Raji (cell line): ENCODE measurements around the gene PROK2.

ENCODE experiments used
- POLR2A ChIP-seq: IDR thresholded peaks from 2 replicates; pipeline ENCODE4 v1.6.1; 2011; ENCODE audit warnings: low read depth, low read length, control low read depth; ENCODE audit not compliant: insufficient read depth

Gene PROK2

DNA sequence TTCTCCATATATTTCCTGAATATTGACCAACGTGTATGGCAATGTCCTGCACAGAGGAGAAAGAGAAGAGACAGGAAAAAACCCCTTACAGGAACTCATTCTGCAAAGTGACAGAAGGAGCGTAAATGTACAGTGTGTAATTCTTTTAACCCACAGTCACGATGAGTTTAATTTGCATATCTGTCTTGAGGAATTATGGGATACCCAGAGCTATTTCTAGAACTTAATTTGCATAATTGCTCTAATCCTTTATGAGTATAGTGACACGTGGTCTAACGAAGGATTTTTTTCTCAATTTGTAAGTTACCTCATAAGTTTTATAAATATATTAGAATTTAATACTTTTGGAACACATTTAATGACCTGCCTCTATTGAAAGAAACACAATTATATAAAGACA is 21.5 kb downstream of the PROK2 start:
- TF ChIP-seq POLR2A: no peak

DNA sequence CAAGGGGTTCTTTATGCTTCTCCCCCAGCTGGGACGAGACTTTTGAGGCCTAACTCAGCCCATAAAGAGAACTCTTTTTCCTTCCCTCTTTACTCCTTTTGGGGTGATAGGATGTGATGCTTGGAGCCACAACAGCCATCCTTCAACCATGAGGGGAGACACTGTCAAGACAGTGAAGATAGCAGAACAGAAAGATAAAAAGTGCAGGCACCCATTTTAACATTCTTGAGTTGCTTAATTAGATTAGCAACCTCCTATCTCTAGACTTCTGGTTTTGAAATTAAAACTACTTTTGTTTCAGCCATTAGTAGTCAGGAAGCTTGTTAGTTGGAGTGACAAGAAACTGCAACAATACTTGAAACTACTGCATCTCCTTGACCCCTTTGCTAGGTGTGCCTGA is 24.8 kb downstream of the PROK2 start:
- no peak for TF ChIP-seq POLR2A

DNA sequence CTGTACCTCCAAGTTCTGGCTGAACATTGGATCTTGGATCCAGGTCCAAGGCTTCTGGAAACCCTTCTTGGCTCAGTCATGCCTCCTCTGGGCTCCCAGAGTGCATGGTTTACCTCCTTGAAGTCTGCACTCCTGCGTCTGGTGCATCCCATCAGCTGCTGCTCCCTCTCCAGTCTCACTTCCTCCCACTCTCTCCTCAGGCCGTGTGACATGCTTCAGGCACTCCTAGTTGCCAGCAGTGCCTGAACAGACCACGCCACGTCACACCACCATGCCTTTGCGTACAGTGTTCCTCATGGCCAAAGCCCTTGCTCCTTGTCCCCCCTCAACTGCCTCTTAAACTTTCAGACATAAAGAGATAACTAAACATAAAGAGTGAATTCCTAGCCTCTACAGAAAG is 25.5 kb downstream of the PROK2 start:
- no peak for TF ChIP-seq POLR2A

DNA sequence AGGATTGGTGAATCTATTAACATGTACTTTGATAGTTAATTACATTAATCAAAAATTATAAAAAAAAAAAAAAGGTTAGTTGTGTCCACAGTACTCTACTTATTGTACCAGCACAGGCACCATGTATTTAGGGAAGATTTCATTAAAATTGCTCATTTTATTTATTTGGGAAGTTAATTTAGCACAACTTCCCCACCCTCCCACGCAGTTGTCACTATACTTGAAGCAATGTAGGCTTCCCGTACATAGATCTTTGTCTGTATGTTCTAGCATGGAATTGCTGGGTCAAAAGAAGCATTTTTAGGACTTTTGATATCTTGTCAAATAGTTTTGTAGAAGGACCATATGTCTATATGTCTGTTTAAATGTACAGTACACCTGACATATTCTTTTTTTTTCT is 26.9 kb downstream of the PROK2 start:
- no peak for TF ChIP-seq POLR2A

DNA sequence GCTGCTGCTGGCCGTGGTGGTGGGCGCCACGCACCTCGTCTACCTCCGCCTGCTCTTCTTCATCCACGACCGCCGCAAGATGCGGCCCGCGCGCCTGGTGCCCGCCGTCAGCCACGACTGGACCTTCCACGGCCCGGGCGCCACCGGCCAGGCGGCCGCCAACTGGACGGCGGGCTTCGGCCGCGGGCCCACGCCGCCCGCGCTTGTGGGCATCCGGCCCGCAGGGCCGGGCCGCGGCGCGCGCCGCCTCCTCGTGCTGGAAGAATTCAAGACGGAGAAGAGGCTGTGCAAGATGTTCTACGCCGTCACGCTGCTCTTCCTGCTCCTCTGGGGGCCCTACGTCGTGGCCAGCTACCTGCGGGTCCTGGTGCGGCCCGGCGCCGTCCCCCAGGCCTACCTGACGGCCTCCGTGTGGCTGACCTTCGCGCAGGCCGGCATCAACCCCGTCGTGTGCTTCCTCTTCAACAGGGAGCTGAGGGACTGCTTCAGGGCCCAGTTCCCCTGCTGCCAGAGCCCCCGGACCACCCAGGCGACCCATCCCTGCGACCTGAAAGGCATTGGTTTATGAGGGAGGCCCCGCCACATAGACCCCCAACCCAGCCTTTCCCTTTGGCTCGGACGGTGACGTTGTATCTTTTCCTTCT is 30.2 kb downstream of the PROK2 start:
- no peak for TF ChIP-seq POLR2A

DNA sequence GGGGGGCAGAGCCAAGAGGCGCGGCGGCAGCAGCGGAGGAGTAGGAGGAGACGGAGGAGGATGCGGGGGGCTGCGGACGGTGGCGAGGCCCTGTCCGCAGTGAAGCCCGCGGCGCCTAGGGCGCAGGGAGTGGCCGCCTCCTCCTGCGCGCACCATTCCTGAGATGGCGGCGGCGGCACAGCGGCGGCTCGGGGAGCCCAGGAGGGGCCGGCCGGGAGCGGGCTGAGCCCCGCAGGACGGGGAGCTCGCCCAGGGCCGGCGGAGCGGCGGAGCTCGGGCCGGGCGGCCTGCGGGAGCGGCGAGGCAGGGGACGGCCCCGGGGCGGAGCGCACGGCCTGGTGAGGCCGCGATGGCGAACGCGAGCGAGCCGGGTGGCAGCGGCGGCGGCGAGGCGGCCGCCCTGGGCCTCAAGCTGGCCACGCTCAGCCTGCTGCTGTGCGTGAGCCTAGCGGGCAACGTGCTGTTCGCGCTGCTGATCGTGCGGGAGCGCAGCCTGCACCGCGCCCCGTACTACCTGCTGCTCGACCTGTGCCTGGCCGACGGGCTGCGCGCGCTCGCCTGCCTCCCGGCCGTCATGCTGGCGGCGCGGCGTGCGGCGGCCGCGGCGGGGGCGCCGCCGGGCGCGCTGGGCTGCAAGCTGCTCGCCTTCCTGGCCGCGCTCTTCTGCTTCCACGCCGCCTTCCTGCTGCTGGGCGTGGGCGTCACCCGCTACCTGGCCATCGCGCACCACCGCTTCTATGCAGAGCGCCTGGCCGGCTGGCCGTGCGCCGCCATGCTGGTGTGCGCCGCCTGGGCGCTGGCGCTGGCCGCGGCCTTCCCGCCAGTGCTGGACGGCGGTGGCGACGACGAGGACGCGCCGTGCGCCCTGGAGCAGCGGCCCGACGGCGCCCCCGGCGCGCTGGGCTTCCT is 31.0 kb downstream of the PROK2 start, which contains the start of gene GPR27:
Gene GPR27, plus strand, starts transcription at position 155 of the 909 bp plus-strand sequence. Its CDS starts 195 bp downstream, at position 350.
- TF ChIP-seq POLR2A: no peak

DNA sequence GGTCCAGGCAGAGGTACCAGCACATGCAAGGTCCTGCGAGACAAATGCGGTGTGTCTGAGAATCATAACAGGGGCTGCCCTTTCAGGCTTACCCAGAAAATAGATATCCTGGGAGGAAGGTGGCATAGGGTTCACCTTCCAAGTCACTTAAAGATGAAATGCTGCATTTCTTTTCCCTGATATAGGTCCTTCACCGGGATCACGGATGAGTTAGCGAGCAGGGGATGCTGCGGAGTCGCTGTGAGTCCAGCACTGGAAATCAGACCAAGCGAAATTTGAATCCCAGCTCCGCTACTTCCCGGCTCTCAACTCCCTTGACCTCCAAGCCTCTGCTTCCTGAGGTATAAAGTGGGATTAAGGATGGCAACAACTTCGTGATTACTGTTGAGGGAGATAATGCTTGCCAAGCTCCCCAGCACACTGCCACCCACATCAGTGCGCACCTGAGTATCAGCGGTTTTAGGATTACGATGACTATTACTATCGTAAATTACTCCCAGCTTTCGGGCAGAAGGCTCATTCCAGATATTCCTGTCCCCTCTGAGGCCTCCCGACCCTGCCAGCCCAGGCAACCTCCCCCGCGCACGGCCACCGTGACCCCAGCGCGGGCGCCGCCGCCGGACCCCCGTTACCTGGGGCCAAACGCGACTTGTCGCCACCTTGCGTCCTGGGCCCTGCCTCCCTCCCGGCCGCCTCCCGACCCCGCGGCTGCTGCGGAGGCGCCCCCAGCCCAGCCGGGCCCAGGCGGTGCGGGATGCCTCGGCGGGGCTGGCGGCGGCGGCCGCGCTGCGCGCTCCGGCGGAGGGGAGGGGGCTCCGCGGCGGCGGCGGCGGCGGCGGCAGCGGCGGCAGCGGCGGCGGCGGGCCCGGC is 31.9 kb downstream of the PROK2 start:
- TF ChIP-seq POLR2A: no peak

DNA sequence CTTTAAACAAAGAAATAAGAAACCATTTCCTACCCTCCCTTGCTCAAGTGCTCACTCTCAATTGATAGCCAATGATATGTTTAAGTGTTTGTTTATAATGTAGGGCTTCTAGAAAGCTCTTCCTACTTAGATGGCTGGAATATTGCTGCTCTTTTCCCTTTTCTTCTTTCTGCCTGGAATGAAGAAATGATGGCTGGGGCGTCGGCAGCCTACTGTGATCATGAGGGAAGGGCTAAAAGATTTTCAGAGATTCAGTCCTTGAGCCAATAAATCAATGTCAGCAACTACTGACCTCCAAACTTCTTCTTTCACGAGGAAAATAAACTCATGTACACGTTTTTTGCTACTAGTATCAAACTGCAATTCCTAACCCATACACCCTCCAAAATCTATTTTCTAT is 33.3 kb downstream of the PROK2 start:
- no peak for TF ChIP-seq POLR2A

DNA sequence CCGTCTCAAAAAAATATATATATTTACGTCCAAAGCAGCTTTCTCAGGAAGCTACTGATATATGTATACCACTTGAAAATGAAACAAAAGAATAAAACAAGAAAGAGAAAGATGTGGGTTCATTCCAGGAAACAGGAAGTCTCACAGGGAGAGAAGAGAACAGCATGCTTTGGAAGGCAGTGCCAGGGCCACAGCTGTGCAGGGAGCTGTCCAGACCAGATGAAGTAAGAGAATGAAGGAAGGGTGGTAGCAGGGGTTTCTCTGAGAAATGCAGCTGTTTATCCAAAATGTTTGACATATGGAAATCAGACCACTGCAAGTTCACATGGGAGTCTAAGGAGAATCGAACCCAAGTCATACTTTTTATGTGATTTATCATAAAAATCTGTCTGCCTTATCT is 40.2 kb downstream of the PROK2 start:
- TF ChIP-seq POLR2A: no peak

DNA sequence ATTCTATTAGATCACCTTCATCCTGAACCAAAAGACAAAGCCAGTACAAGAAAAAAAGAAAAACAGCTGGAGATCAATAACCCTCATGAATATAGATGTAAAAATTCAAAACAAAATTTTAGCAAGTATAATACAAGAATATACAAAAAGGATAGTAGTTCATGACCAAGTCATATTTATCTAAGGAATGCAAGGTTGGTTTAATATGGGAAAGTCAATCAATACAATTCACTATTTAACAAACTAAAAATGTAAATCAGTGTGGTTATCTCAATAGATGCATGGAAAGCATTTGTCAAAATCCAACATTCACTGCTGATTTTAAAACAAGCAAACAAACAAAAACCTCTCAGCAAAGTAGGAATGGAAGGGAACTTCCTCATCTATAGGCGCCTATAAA is 42.3 kb downstream of the PROK2 start:
- no peak for TF ChIP-seq POLR2A

DNA sequence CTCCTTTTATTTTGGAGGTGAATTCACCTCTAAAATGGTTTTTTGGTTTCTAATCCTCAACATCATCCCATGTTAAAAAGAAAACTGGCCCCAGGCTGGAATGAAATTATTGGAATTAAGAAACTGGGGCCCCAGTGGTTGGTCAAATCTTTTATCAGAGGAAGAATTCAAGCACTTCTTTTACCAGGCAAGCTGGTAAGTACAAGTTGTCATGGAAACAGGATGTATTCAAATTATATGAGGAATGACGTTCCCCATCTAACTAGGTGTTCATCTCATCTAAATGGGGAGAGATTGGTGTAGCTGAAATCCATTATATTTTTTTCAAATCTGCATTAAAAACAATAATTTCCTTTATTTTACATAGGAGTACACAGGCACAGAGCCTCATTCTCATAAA is 50.1 kb downstream of the PROK2 start:
- TF ChIP-seq POLR2A: no peak

DNA sequence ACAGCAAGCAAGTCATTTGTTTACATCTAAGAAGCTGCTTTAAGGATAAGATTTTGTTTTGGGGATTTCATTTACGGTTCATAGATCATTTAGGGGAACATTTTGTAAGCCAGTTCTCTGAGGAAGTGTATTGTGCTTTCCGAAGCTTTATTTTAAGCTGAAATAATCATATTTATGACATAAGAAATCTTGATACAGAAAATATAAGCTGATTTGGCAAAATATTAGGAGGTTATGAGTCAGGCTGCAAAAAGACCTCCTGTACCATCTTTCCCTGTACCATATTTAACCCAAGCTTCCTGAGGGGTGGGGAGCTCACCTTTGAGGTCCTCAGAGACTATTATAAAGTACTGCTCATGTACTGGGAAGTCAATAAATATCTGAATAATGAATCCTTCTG is 51.6 kb downstream of the PROK2 start:
- TF ChIP-seq POLR2A: no peak

DNA sequence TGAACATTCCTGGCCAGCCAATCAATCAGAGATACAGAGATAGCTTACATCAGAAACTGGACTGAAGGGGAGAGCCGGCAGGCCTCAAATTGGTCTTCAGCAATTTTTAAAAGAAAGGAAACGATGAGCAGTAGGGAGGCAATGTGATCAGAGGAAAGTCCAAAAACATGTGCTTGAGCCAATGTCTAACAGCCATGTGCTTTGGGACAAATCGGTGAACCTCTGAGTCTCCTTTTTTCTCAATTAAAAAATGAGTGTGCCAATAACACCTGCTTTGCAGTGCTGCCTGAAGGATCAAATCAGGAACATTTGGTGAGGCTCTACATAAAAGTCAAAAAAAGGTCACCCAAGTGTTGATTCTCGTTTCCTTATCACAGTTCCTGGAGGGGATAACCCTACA is 52.3 kb downstream of the PROK2 start:
- TF ChIP-seq POLR2A: no peak

DNA sequence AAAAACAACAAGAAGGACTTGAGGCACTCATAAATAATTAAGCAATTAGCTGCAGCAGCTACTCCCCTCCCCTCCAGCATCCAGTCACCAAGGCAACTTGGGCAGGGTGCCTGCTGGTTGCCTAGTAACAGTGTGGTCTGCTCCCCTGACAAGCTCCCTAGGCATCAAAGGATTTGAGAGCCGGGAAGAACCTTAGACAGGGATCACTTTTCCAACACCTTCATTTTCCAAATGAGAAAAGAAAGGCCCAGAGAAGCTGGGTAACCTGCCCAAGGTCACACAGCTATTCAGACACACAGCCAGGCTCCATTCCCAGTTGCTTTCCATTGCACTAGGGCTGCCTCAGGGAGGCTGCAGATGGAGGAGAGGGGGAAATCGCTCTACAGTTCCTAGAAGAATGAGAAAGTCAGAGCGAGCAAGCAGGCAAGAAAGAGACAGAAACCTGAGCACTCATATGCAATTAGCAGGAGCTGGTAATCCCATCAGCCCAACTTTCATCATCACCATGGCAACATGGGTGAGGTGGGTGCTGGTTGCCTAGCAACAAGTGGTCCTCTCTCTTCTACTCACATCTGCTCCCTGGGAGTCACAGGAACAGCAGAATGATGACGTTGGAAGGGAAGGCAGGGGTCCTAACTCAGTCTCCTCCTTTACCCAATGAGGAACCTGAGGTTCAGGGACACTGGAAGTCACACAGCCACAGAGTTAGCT is 56.2 kb downstream of the PROK2 start:
- TF ChIP-seq POLR2A: no peak

DNA sequence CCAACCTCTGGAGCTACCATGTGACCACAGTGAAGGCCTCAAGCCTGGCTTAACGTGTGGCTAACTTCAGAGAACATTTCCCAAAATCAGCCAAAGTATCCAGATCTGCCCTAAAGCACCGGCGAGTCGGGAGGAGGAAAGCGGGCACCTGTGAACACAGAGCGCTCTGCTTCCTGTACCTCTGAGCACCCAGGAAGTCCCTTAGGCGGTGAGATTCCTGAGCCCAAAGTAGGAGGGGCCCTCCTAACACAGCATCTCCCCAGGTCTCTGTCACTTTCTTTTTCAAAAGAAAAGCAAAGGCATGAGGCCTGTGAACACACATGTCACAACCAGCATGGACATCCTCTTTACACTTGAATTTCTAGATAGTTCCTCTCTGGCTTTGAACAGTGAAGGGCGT is 58.8 kb downstream of the PROK2 start:
- no peak for TF ChIP-seq POLR2A
